Measurements from ENCODE around the gene PDGFC.

GRCh38 chr4:156969911-156970310 is 1.7 kb downstream of the PDGFC start:
- TF ChIP-seq POLR2A (IDR thresholded peaks at IDR 0.05) (no peak), CTCF (IDR thresholded peaks at IDR 0.05) (no peak)
